Measurements from ENCODE around the gene CRABP2.

Gene CRABP2

GRCh38 chr1:156704166-156704711, 1.1 kb downstream of the CRABP2 start:
- Histone ChIP-seq H3K9ac (ENCODE audit: low read length) (no peak overlapping the region), H3K36me3 (replicated peaks; ENCODE audit: insufficient read depth, low read length) (no peaks in the 10 kb centered on the region), H3K27me3 (replicated peaks; ENCODE audit: insufficient read depth, low read length) (peaks cover 68% of the 10 kb centered on the region), H4K20me1 (ENCODE audit: insufficient read depth, low read length) (no peaks in the 10 kb centered on the region), H3K4me3 (ENCODE audit: low read length) (no peak overlapping the region), H3K4me2 (ENCODE audit: low read depth, low read length) (no peak overlapping the region), H3K9me3 (replicated peaks; ENCODE audit: insufficient read depth, low read length) (no peaks in the 10 kb centered on the region), H3K79me2 (ENCODE audit: low read length) (no peaks in the 10 kb centered on the region), H3K9me2 (replicated peaks; ENCODE audit: insufficient read depth, low read length) (no peaks in the 10 kb centered on the region), H3K4me1 (ENCODE audit: low read length) (peaks cover 16% of the 10 kb centered on the region), H3K27ac (ENCODE audit: low read length) (no peak overlapping the region), H2AFZ (ENCODE audit: low read length) (no peak overlapping the region), H3F3A (ENCODE audit: insufficient read depth, low read length) (no peaks in the 10 kb centered on the region; the same call in 1 of the 2 replicates)
- no peak for DNase-seq
- TF ChIP-seq EZH2 (optimal IDR thresholded peaks at IDR 0.05; ENCODE audit: low read depth, low read length) (no peak), CTCF (IDR thresholded peaks at IDR 0.05; ENCODE audit: low read length) (no peak), EZH2phosphoT487 (IDR thresholded peaks at IDR 0.05; ENCODE audit: low read length) (no peak)

- DNase-seq = no peak
- H3K9me3 ChIP-seq (replicated peaks; ENCODE audit: insufficient read depth, low read length) = no peaks in the 10 kb centered on the region
- H3K9me2 ChIP-seq (replicated peaks; ENCODE audit: insufficient read depth, low read length) = no peaks in the 10 kb centered on the region
- TF ChIP-seq EZH2 (optimal IDR thresholded peaks at IDR 0.05; ENCODE audit: low read depth, low read length) (no peak), EZH2phosphoT487 (IDR thresholded peaks at IDR 0.05; ENCODE audit: low read length) (no peak), CTCF (IDR thresholded peaks at IDR 0.05; ENCODE audit: low read length) (no peak)
- H3K27me3 ChIP-seq (replicated peaks; ENCODE audit: insufficient read depth, low read length) = peaks cover 68% of the 10 kb centered on the region
- no peak overlapping the region for H2AFZ ChIP-seq (ENCODE audit: low read length)
- no peaks in the 10 kb centered on the region for H4K20me1 ChIP-seq (ENCODE audit: insufficient read depth, low read length)
- no peak overlapping the region for H3K27ac ChIP-seq (ENCODE audit: low read length)
- H3F3A ChIP-seq (ENCODE audit: insufficient read depth, low read length) = no peaks in the 10 kb centered on the region; the same call in 1 of the 2 replicates
- H3K4me2 ChIP-seq (ENCODE audit: low read depth, low read length) = no peak overlapping the region
- no peak overlapping the region for H3K4me3 ChIP-seq (ENCODE audit: low read length)
- H3K9ac ChIP-seq (ENCODE audit: low read length) = no peak overlapping the region
- H3K36me3 ChIP-seq (replicated peaks; ENCODE audit: insufficient read depth, low read length) = no peaks in the 10 kb centered on the region
- H3K4me1 ChIP-seq (ENCODE audit: low read length) = peaks cover 16% of the 10 kb centered on the region
- H3K79me2 ChIP-seq (ENCODE audit: low read length) = no peaks in the 10 kb centered on the region
Measured at GRCh38 chr1:156703741-156704140, 1.6 kb downstream of the CRABP2 start.

GRCh38 chr1:156703336-156703735, 2.0 kb downstream of the CRABP2 start:
- no peak overlapping the region for H3K9ac ChIP-seq (ENCODE audit: low read length)
- no peak overlapping the region for H3K4me2 ChIP-seq (ENCODE audit: low read depth, low read length)
- no peak for DNase-seq

More at GRCh38 chr1:156703336-156703735, 2.0 kb downstream of the CRABP2 start:
- TF ChIP-seq EZH2phosphoT487 (IDR thresholded peaks at IDR 0.05; ENCODE audit: low read length) (no peak), CTCF (IDR thresholded peaks at IDR 0.05; ENCODE audit: low read length) (no peak), EZH2 (optimal IDR thresholded peaks at IDR 0.05; ENCODE audit: low read depth, low read length) (no peak)
- Histone ChIP-seq H4K20me1 (ENCODE audit: insufficient read depth, low read length) (no peaks in the 10 kb centered on the region), H3K9me3 (replicated peaks; ENCODE audit: insufficient read depth, low read length) (no peaks in the 10 kb centered on the region), H3F3A (ENCODE audit: insufficient read depth, low read length) (no peaks in the 10 kb centered on the region; the same call in 1 of the 2 replicates), H3K4me1 (ENCODE audit: low read length) (peaks cover 16% of the 10 kb centered on the region), H3K36me3 (replicated peaks; ENCODE audit: insufficient read depth, low read length) (no peaks in the 10 kb centered on the region), H3K4me3 (ENCODE audit: low read length) (no peak overlapping the region), H2AFZ (ENCODE audit: low read length) (no peak overlapping the region), H3K9me2 (replicated peaks; ENCODE audit: insufficient read depth, low read length) (no peaks in the 10 kb centered on the region), H3K27me3 (replicated peaks; ENCODE audit: insufficient read depth, low read length) (peaks cover 68% of the 10 kb centered on the region), H3K27ac (ENCODE audit: low read length) (no peak overlapping the region), H3K79me2 (ENCODE audit: low read length) (no peaks in the 10 kb centered on the region)

Data from MM.1S (cell line).